Retinal pigment epithelial cell (primary cell): Measurements from ENCODE around the gene HYLS1.

Source experiments
- DNase-seq: peaks from one replicate; pipeline ENCODE4 v3.0.0-alpha.2; 2010; ENCODE audit warnings: low read depth
- H3K4me3 ChIP-seq: 2 replicates; pipeline ENCODE4 v1.5.1; 2011; ENCODE audit warnings: mild to moderate bottlenecking, low read length, control low read depth, moderate library complexity
- CTCF ChIP-seq: conservative IDR thresholded peaks from 2 replicates; pipeline ENCODE4 v1.5.1; 2011; ENCODE audit warnings: low read depth, low read length, control low read depth, inconsistent platforms

The HYLS1 gene

DNA sequence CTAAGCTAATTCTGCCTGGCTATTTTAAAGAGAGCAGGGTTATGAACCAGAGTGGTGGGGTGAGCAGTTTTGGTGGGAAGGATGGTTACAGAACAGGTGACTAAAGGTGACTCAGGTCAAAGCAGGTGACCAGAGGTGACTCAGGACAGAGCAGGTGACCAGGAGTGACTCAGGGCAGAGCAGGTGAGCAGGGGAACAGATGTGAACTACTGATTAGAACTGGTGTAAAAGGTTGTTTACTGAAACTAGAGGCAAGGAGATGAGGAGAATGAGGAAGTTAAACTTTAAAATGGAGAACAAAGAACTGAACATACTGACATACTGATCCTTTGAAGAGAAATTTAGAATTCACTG is 15.4 kb upstream of the HYLS1 start:
- DNase-seq, result no peak
- TF ChIP-seq CTCF, result no peak
- H3K4me3 ChIP-seq, result no peak overlapping the region

- TF ChIP-seq CTCF, result no peak
- H3K4me3 ChIP-seq, result no peak overlapping the region
- no peak for DNase-seq
Observed at GRCh38 chr11:125873881-125874555, 13.4 kb upstream of the HYLS1 start.

DNA sequence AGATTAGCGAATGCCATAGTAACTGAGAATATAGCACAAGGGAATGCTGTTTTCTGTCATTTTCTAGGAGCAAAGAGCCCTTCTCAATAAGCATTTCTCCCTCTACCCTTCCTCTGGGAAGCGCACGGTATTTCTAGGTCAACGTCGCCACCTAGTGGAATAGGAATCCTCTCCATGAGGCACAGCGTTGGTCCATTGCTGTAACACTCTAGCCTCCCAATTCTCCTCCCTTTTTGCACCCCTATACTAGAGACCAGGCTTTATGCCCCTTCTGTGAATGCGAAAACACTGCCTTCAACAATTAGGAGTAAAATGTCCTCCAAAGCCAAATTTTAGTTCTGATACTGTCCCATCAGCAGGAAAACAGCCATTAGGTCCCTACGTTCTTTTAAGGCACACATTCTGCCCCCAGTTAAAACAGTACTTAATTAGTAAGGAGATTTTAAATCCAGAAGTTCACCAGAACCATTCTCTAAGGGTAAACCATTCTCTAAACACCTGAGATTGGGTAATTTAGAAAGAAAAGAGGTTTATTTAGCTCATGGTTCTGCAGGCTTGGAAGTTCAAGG is 12.8 kb upstream of the HYLS1 start:
- TF ChIP-seq CTCF, result peak; percentile 86
- peak; percentile 25 for DNase-seq
- no peak overlapping the region for H3K4me3 ChIP-seq

- no peak for DNase-seq
- no peak overlapping the region for H3K4me3 ChIP-seq
- no peak for TF ChIP-seq CTCF
Observed at GRCh38 chr11:125881291-125881690, 6.2 kb upstream of the HYLS1 start.

DNA sequence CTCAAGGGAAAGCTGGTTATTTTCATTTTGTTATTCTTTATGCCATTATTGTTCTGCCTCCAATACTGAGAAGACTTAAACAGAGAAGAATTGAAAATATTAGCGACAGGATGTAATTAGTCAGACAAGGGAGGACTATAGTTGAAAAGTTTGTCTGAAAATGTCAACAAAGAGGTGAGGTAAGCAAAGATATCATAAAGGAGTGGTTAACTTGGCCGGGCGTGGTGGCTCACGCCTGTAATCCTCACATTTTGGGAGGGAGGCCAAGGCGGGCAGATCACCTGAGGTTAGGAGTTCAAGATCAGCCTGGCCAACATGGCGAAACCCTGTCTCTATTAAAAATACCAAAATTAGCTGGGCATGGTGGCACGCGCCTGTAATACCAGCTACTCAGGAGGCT is 4.1 kb upstream of the HYLS1 start:
- no peak overlapping the region for H3K4me3 ChIP-seq
- no peak for TF ChIP-seq CTCF
- no peak for DNase-seq

DNA sequence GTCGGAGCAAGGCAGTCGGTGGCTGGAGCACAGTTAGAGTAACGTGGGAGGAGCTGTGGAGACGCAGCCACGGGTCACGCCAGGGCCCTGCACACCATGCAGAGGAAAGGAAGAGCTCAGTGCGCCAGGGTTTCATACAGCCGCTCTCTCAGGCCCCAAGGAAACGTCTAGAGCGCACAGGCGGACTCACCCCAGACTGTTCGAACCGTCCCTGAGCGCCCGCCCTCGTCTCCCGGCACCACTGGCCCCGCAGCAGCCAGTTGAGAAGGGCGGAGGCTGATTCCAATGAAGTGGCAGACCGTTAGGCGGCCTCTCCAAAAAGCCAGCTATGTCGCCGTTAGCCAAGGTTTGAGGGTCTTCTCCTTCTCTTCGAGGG is 483 bp upstream of the HYLS1 start:
- no peak for TF ChIP-seq CTCF
- no peak for DNase-seq
- H3K4me3 ChIP-seq, result peak overlapping the region; percentile 75

- no peak overlapping the region for H3K4me3 ChIP-seq
- no peak for DNase-seq
- no peak for TF ChIP-seq CTCF
Observed at GRCh38 chr11:125890447-125891100, 3.1 kb downstream of the HYLS1 start.
